GM19452 (cell line): ENCODE measurements around the gene LAMB1.
A peak's percentile ranks its signal among the peaks of the same experiment; 100 is the strongest.

Source experiments
- ATAC-seq: cut with Tn5 transposase; IDR thresholded peaks from one replicate; pipeline ENCODE4 v1.9.1; 2021; ENCODE audit not compliant: unreplicated experiment

The LAMB1 gene

DNA sequence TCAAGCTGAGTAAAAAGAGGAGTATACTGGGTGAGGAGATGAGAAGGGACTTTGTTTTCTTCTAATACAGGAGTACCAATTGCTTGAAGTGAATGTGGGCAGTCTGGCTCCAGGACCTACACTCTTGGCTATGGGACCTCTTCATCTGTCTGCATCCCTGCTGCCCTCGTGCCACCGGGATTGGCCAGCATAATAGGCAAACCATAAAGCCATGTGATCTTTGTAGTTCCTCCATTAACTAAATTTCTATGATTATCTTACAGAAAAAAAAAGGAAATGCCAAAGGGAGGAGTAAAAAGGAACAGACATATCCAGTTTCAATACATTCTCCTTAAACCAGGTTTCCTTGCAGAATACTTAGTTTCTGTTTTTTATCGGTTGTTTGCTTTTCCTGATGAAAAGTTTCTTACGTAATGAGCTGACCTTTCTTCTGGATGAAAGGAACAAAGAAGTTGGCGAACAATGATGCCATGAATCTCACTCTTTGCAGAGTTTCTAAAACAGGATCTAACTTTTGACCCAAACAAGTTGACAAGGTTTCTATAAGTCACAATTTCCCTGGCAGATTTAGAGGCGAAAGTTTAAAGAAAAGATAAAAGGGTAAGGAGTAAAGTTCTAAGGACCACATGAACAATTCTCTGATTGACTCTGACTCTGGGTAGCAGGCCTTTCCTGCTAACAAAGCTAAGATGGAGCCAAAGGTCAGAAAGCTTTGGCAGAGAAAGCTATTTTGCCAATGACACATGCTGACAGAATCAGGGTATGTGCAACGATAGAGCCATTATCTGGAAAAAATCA lies 54.1 kb downstream of the LAMB1 start:
- ATAC-seq, result no peak

DNA sequence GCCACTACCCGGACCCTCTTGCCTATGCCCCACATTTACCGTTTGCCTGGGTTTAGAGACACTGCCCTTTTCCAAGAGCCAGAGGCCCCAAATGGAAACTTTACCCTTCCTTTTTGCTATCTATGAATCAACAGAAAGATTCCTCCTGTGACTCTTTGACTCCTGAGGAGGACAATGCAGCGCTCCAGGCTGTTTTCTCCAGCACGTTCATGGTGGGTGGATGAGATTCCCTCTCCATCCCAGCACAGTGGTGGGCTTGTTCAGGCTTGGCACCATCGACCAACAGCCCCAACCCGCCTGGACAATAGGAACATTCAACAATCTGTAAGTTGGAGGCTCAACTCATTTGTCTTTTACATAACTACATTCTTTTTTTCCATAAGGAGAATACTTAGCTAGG lies 56.1 kb downstream of the LAMB1 start:
- ATAC-seq, result no peak

DNA sequence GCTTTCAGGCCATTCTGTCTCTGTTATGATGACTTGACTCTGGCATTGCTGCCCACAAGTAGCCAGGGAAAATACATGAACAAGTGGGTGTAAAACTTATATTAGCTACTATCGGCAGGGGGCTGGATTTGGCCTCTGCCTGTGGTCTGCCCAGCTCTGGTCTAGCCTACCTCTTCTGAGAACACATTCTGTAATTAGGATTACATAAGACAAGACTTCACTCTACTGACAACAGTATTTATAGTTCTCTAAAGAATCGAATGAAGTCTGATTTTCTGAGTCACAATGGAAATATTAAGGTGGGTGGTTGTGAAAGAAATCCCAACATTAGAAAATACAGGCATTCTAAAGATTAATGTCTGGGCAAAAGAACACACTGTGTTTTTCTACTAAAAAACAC lies 56.5 kb downstream of the LAMB1 start:
- no peak for ATAC-seq

DNA sequence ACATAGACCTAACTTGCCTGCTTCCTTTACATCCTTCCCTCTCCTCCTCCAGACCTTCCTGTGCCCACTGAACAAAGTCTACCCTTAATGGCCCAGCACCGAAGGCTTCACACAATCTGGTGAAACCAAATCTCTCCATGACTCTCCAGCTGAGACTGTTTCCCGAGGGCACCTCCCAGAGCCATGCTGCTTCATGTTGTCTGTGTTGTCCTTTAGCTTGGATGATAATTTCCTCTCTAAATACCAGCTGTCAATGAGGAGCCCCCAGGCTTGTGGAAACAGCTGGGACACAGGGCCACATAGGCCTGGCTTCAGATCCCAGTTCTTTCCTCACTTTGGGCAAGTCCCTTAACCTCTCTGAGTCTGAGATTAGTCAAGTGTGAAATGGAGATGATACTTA lies 57.6 kb downstream of the LAMB1 start:
- no peak for ATAC-seq

DNA sequence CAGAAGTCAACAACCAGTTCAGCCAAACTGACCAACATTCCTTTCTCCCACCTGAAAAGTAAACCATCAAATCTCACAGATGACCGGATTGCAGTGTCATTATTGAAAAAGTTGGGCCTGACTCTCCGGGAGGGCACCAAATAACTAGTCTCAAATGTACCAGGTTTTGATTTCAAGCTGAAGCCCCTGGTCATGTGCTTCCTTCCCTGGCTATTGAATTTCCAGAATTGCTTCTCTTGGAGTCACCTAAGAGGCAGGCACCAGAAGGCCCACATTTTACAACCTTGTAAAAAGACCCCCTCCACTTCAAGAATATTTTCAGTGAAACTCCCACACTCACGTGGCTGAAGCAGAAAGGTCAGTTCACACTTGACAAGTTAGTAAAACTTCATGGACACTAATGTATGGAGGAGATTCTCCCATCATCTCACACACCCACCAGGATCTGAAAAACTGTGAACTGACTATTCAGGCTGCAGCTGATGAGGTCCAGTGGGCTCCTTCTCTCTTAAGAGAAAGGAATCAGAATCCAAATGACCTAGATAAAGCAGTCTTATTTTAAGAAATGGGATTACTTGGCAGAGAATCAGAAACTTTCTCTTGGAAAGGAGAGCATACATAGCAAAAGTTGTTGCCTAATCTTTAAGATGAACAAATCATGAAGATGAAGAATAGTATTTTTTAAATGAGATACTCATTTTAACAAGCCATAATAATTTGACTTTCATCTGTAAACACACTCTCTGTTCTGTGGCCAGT lies 58.4 kb downstream of the LAMB1 start:
- ATAC-seq, result no peak

DNA sequence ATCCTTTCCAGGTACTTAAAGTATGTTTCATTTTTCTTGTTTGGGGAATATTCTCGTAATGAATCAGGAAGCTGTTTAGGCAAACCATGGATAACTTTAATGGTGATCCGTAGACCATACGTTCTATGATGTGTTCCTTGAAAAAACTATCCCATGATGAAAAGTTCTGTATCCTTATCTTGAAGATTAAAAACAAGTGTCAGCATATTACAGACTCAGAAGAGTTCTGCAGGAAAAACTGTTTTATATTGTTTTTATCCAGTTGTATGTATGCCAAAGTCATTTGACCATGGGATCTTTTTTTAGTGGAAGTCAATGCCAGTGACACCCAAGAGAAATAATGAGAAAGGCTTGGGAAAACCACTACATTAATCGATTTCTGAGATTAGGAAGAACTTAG lies 59.9 kb downstream of the LAMB1 start:
- ATAC-seq, result no peak

DNA sequence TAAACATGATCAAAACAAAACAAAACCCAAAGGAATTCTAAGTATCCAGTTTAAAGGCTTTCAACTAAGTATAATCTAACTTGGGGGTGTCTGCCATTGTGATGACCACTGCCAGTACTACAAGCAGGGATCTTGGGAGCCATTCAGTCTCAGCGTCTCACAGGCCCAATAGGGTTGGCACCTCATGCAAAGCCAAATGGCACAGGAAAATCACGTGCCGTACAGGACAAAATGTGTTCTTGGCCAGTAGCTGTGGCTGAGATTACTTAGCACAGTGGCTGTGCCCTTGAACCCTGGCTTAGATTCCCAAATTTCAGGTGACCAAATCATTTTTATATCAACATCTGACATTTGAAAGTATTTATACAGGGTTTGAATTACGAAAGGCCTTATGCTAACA lies 62.0 kb downstream of the LAMB1 start:
- no peak for ATAC-seq

DNA sequence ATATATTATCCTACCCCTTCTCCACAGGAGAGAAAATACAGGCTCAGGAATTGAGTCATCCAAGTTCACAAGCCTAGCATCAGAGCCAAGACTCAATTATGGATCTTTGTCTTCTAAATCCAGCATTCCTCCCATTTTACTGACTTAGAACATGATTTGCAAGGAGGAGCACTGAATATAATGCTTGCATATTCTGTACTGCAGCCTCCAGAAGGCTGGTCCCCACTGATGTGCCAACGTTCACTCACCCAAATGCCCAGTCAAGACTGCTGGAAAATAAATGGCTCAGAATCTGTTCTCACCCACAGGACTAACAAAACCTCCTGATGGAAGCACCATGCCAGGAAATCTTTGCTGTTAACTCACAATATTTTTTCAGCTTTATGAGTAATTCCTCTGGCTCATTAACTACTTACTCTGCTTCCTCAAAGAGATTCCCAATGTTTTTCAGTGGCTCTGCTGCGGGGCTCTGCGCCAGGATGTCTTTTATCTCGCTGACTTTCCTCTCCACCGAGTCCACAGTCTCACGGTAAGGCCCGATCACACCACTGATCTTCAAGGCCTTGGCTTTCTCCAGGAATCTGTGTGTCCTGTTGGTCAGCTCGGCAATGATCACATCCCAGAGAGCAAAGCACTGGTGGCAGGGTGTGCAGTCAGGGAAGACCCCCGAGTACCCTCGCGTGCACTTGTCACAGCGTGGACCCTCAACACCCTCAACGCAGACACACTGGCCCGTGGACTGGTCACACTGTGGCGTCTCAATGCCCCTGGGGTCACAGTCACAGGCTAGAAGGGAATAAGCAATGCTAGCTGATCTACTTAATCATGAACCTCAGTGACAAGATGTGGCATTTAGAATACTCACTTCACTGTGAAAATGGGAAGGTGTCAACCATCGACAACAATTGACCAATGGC lies 63.1 kb downstream of the LAMB1 start:
- no peak for ATAC-seq

DNA sequence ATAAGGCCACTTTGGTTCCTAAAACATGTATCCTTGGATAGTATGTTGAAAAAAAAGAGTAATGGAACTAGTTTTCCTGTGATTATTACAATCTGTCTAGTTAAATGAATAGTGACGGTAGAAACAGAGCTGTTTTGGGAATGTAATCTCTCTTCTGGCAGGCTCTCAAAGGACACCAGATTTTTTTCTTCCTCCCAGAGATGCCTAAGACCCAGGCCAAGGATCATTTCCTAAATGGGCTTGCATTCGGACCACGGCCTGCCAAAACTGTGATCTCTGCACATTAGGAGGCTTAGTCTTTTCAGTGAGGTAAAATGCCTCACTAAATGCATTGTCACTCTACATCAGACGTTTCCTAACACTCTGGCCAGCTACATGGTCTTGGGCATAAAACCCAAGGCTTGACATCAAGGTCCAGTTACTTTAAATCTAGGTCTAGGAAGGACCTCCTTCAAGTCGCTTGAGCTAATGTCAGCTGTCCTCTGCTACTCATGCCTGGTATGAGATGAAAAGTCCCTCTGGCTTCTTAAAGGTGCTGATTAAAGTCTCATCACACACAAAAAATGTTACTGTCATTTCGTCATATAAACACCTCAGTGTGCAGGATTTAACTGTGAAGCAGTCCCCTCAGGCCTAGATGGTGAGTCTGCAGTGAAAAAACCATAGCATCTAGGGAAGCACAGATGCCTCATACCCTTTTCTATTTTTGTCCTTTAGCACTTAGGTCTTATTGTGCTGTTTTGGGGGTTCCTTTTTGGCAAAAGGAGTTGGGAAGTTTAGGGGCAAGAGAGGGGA lies 64.3 kb downstream of the LAMB1 start:
- ATAC-seq, result no peak

DNA sequence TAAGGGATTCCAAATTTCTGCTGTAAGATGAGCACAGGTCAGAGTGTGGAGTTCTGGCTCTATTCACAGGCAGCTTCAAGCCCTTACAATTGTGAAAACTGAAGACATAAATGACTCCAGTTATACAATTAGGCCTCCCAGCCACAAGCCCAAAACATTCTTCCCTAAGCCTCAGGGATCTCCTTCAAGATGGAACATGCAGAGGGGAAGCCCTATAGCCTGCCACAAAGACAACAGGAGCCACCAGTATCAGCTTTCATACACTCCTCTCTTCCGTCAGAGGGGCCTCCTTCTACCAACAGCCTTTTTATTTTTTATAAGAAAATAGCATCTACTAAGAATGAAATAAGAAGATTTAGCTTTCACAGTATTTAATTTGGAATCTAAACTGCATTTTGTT lies 65.4 kb downstream of the LAMB1 start:
- ATAC-seq, result no peak

DNA sequence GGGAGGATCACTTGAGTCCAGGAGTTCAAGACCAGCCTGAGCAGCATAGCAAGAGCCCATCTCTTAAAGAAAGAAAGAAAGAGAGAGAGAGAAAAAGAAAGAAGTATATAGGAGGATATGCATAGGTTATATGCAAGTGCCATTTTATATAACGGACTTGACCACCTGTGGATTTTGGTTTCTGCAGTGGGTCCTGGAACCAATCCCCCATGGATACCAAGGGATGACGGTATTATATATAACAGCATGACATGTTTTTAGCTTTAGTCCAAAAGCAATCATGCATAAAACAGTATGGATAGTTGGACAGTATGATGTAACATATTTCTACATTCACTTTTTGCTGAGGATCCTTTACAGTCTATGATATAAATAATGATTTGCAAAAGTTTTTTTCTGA lies 66.6 kb downstream of the LAMB1 start:
- no peak for ATAC-seq

DNA sequence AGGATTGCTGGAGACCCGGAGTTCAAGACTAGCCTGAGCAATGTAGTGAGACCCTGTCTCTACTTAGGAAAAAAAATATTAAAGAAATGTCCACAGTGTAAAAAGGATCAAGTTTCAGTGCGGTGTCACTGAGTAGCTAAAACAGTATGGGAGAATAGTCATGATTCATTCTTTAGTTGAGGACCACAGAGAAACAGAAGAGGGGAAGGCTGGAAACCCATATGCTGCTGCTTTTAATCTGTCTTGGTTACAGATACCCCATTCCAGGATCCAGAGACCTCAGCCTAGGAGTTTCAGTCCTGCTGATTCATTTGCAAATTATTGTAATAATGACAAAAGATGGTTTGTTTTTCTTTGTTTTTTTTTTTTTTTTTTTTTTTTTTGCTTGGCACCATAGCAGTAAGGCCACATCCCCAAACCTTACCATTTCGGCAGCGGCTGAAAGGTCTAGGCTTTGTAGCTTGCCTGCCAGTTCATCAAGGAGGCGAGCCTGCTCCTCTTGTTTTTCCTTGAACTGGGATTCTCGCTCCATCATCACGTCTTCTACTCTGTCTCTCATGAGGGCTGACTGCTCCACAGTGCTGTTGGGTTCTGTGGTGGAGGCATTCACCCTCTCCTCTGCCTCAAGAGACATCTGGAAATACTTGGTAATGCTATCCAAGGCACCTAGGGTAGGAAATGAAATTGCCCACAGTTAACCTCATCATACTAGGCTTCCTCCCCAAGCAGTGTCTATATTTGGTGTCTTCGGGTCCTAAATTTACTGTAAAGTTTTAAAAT lies 67.8 kb downstream of the LAMB1 start:
- ATAC-seq, result no peak

DNA sequence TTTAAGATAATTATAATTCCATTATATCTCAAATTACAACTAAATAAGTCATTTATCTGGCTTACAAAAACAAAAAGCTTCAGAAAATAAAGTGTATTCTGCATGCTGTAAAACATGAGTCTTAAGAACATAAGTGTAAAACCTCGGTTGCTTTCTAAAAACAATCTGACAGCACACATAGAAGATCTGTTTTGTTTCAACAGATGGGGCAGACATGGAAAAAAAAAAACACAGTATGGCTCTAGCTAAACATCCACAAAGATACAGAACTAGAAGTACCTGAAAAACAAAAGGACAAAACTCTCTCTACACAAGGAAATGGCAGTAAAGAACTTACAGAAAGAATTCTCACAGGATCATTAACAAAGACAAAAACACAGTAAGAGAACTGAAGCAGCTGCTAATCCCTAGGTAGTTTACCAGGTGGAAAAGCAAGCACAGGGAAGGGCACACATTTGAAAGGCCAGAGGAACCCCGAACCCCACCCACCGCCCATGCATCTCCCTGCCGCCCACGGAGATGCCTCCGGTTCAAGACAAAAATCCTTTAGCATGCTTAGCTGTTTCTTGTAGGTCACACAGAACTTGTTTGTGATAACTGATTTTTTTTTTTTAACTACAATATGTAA lies 69.5 kb downstream of the LAMB1 start:
- no peak for ATAC-seq

DNA sequence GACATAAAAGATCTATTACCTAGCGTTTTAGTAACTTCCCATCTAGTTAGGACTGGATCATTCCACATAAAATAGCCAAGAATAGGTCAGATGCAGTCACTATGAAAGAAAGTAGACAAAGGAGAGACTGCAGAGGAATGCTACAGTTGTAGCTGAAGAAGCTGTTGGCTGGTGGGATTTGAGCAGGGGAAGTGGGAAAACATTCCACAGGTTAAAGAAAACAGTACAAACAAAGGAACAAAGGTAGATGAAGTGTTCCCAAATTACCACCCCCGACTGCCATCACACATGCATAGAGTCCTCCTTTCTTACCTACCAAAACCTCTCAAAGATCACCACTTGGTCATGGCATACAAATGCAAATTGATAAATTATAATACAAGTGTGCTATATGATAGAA lies 70.2 kb downstream of the LAMB1 start:
- no peak for ATAC-seq

DNA sequence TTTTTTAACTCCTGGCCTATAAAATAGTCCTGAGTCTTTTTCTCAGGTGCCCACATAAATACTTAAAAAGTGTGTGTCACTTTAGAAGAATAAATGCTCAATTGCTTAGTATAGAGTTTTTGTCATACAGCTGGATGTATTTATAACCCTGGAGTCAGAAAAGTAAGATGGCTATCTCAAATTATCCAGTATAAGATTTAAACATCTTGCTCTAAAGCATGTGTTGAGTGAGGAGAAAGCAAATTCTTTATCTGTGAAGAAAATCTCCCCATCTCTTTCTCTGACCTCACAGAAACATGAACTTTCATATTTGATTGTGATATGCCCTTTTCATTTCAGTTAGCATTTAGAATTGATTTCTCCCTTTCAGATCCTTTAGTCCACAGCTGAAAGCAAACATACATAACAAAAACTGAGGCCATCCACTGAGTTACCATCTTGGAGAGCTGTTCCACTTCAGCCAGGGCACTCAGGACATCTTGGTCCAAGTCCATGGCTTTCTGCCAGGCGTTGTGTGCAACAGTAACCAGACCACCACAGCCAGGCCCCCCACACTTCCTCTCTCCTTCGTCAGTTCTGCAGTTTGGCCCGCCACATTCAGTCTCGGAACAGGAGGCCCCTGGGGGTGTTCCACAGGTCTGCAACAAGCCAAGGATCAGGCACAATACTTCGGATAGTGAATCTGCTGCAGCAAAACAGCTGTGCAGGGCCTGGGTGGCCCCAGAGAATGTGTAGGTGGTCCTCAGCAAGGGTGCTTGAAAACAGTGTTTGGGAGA lies 71.0 kb downstream of the LAMB1 start:
- no peak for ATAC-seq

DNA sequence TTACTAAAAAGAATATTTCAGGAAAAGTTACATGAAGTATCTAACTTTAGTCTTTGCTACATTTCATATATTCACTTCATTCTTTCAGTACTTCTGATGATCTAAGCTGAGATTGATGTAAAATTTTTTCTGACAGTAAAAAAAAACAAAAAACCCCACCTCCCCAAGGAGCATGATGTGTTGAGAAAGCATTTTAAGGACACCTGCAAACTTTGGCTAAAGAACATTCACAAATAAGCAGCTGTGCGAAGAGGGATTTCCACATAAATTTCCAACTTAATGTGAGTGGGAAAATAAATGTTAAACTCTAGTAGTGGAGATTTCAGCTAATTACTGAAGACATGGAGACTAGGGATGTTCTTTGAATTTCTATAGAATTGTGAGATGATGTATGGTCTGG lies 76.5 kb downstream of the LAMB1 start:
- ATAC-seq, result no peak

DNA sequence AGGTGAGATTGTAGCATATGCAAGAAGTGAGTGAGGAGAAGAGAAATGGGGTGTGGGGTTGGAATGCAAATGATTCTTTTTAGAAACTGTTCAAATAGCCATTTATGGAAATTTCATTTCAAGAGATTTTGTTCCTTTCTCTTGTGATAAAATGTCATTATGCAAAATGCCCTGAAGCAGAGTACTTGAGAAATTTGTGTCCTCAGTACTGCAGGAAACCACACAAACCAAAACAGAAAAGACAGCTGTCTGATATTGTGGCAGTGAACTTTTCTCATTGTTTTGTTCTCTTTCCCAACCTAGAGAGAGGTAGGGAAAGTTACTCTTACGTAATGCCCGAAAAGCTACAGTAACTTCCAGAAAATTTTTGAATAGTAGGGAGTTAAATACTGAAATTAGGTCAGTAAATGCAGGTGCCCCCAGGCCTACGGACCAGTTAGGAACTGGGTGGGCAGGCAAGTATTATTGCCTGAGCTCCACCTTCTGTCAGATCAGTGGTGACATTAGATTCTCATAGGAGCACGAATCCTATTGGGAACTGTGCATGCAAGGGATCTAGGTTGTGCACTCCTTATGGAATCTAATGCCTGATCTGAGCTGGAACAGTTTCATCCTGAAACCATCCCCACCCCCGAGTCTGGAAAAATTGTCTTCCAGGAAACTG lies 78.0 kb downstream of the LAMB1 start:
- peak; percentile 89 for ATAC-seq

DNA sequence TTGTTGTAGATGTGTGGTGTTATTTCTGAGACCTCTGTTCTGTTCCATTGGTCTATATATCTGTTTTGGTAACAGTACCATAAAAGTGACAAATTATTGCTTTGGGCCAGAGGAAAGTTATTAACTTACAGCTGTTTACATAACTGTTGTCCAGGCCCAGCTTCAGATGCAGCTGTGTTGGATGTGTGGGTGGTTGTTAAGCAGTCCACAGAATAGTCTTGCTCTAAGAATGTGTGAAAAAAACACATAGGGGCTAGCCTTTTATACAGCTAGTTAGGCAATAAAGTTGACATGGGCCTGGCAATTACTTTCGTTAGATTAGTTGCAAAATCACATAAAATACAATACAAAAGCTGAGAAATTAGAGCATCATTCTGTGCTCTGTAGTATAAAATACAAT lies 80.1 kb downstream of the LAMB1 start:
- no peak for ATAC-seq
